HG03575 (cell line): ENCODE results near the gene OGN.

Experiments used
- ATAC-seq: cut with Tn5 transposase; IDR thresholded peaks from one replicate; pipeline ENCODE4 v1.9.1; 2021; ENCODE audit not compliant: unreplicated experiment, insufficient number of reproducible peaks, low FRiP score; ENCODE audit errors: extremely low read depth

OGN gene

DNA sequence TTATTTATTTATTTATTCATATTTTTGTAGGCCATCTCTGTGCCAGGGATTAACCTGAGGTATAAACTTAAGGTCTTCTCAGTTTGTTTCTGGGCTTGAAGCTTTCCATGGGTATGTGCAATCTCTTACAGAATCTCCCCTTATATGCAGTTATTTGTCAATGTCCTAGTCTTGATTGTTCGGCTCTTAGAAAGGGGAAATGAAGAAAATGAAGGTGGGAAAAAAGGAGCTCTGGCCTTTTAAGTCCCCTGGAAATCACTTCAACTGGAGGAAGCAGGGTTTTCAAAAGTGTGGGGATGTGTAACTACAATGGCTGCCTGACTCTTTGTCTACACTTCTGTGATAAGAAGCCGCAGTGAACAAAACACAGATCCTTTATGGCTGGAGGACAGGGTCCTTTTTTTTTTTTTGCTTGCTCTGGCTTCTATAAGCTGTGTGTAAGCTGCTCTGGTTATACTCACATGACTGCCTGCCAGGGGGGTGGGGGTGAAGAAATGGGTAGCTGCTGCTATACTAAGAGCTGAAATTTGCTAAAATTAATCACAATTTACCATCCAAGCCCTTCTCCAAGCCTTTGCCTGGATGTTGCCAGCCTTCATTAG, 44.9 kb downstream of the OGN start:
- ATAC-seq, result no peak

DNA sequence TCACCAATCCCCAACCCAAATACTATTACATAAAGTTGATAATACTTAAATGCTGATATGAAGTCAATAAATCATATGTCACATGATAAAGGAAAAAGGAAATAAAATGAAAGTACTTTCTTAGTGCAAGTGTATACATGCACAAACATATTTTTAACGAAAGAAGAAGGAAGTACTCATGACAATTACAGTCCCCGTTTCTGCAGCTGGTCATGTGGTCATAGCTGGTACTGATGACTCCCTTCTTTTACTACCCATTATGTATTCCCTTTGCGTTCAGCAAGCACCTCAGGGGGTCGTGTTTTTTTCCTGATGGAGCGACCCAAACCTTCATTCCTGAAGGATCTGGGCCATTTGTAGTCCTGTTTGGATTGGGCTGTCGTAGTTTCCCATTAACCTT, 51.3 kb downstream of the OGN start:
- ATAC-seq, result no peak

DNA sequence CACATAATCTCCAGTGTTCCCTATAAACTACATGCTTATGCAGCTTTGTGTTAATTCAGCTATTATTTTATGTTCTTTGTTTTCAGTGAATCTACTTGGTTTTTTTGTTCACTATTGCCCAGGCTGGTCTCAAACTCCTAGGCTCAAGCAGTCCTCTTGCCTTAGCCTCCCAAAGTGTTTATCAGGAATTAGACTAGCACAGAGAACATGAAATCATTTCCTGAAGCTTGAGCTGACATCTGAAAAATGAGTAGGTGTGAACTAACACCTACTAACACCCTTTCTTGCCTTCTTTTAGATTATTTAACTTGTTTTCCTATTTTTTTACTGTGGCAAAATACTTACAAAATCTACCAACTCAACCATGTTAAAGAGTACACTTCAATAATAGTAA, 53.6 kb downstream of the OGN start:
- ATAC-seq, result no peak

DNA sequence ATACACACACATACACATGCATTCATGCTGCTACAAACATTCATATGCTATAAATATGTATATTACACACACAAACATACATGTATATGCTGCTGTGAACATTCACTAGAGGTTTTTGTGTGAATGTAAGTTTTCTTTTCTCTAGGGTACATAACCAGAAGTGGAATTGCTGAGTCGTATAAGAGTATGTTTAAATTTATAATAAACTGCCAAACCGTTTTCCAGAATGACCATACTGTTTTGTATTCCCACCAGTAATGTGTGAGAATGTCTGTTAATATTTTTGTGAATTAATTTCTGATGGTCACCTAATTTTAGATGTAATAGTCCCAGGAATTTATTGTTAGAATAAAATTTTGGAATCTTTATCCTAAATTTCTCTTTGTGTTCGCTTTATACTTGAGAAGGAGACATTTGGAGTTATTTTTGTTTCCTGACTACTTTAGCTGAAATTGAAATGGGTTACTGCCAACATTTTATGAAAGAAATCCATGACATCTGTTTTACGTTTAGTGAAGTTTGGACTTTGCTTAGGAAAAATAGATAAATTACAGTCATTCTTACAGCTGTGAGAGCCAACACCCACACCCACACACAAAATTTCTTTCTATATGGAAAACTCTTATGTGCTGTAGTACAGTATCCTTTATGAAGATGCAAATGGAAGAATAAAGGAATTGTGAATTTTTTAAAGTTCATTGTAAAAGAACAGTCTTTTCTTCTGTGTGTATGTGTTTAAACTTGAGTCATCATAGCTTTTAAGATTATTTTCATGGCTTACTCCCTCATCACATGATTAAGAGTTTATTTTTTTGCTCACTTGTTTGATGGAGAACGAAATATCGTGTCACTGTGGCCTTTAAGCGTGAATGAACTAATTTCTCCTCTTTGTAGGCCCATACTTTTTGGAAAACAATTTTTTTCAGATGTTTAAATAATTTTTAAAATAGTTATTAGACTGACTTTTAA, 54.3 kb downstream of the OGN start:
- ATAC-seq, result no peak

DNA sequence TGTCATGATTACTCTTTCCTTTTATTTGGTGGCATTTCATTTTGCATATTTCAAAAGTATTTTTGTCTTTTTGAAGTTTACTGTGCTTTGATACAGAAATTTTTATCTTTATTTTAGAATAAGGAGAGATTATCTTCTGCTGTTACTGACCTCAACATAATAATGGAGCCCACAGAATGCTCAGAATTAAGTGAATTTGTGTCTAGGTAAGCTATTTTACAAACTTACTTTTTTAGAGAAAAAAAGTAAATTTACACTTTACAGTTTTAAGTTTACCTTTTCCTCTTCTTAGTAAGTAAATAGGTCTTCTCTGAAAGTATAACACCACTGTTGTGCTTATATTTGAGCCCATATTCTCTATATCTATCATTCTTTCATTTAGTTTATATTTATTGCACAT, 58.8 kb downstream of the OGN start:
- no peak for ATAC-seq

DNA sequence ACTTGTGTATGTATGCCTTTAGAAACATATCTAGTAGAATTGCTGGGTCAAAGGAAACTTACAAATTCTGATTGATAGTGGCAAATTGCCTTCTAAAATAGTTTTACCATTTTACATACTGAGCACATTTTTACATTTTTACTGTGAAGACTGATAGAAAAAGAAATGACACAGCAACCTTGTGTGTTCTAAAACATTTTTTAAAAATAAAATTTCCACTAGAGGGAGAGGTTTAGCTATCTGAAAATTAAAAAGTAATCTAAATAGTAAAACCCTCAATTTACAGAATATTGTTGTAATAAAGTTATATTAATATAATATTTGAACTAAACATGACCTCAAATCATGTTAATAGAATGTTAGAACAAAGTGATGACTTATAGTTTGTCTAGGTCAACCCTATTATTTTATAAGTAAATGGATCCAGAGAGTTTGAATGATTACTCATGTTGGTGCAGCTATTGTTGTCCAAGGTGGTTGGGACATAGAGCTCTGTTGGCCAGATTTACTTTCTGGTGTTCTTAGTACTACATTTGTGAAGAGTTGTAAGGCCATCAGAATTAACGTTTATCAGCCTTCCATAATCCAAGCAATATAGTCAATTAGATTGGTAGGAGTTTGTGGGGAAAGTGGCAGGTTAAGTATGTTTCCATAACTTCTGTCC, 61.4 kb downstream of the OGN start:
- ATAC-seq, result no peak

DNA sequence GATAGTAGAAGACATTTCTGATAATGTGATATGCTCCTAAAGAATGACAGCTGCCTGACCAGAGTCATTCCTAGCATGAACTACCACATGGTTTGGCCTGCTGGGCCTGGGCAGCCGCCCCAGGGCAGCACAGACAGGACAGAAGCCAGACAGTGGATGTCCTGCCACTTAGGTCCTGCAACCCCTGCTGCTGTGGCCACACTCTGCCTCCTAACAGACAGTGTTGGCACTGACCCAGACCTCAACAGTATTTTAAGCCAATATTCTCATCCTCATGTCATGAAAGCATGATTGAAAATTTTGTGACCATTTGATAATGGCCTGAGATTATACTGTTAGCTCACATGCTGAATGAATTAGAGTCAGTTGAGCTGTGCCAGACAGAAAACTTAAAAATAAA, 62.8 kb downstream of the OGN start:
- ATAC-seq, result no peak

DNA sequence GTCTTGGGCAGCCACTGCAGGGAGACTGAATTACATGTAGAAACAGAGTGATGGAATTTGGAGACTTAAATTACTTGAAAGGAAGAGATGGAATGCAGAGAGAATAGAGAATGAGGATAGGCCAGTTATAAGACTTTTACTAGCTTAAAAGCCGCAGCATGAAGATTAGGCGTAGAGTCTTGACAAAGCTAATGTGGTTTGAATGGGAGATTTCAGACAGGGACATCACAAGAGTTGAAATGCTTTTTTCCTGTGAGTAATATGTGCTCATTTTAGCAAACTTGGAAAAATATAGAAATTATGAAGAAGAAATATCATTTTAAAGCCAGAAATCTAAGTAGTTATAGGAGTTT, 71.1 kb downstream of the OGN start:
- no peak for ATAC-seq
